Stomach (tissue), 9 donors: Measurements from ENCODE around the gene ZNF605. TPM values are rescaled to one million over a fixed set of nuclear protein-coding genes. Genes with fewer than 3 reads are reported as not detected.
A peak's percentile ranks its signal among the peaks of the same experiment; 100 is the strongest.
"Not testable (repeated sequence)": the region's sequence is repeated elsewhere in the genome, so short reads cannot be mapped to it uniquely, and the experiment has no call there.

Source experiments
- DNase-seq, 2 donors: peaks; one replicate each; pipeline versions ENCODE4 v3.0.0 to v3.0.0-alpha.2; 2013 to 2019
- H3K27ac ChIP-seq, 5 donors: fragments of 200-600 bp in 4 of 5; sonication (generic) in 4 of 5; one replicate each; pipeline ENCODE4 v1.5.1; 2013 to 2019; ENCODE audit warnings: mild to moderate bottlenecking in 1 of 5, moderate library complexity in 1 of 5
- H3K27me3 ChIP-seq, 3 donors: fragments of 200-600 bp; sonication (generic); one replicate each; pipeline ENCODE4 v1.5.1; 2017 to 2019; ENCODE audit warnings: mixed run types in 1 of 3
- H3K36me3 ChIP-seq, 4 donors: fragments of 200-600 bp; sonication (generic); 1 replicate in 3 of 4; 2 replicates in 1 of 4; pipeline ENCODE4 v1.5.1; 2016 to 2019
- H3K4me1 ChIP-seq, 4 donors: fragments of 200-600 bp; sonication (generic); one replicate each; pipeline ENCODE4 v1.5.1; 2016 to 2019
- H3K4me3 ChIP-seq, 4 donors: fragments of 200-600 bp; sonication (generic) in 3 of 4; one replicate each; pipeline ENCODE4 v1.5.1; 2016 to 2019; ENCODE audit warnings: mild to moderate bottlenecking in 1 of 4
- H3K9me3 ChIP-seq, 4 donors: fragments of 200-600 bp; sonication (generic); one replicate each; pipeline ENCODE4 v1.5.1; 2016 to 2019
- EP300 ChIP-seq: sonication (generic); formaldehyde crosslinking; IDR thresholded peaks from one replicate; pipeline ENCODE4 v1.6.1; 2017; ENCODE audit warnings: antibody characterized with exemption
- POLR2A ChIP-seq, 4 donors: fragments of 450-650 bp; IDR thresholded peaks; one replicate each; pipeline ENCODE4 v1.6.1; 2016; ENCODE audit warnings: antibody characterized with exemption in 4 of 4, control low read depth in 2 of 4, mild to moderate bottlenecking in 1 of 4, moderate library complexity in 1 of 4
- POLR2AphosphoS5 ChIP-seq, 3 donors: sonication (generic); formaldehyde crosslinking; IDR thresholded peaks; one replicate each; pipeline ENCODE4 v1.6.1; 2016; ENCODE audit warnings: antibody characterized with exemption in 3 of 3
- WGBS, 5 donors: extraction: QIAGEN DNeasy Blood & Tissue Kit in 3 of 5; methylation state at CpG; one replicate each; pipeline versions ENCODE4 v1.1.5 to v1.1.7; 2013 to 2018; 5-methylcytosine and 5-hydroxymethylcytosine counted together
- intact Hi-C: fragments of 100-400 bp; cut with DNase I; formaldehyde crosslinking; loops from one replicate; pipeline ENCODE4 v1.15.1; 2023; ENCODE audit warnings: low total_unique reads
- polyA plus RNA-seq, 3 donors: library from polyadenylated mRNA; stranded (reverse); fragments of 200-250 nt; gene quantifications; one replicate each; pipeline ENCODE4 v1.2.3, GENCODE V29; 2013
- total RNA-seq, 5 donors: library from RNA; depleted of rRNA; stranded (reverse); fragments of >200 nt; gene quantifications; one replicate each; pipeline versions ENCODE4 v1.1.0 to v1.2.3, GENCODE V29; 2014 to 2016
- TF ChIP-seq, protein P1 (sequence below), 7 experiments: fragments of 450-650 bp in 4 of 7; fragments of 200-600 bp in 3 of 7; sonication (generic) in 3 of 7; IDR thresholded peaks; one replicate each; pipeline ENCODE4 v1.5.1; 2016 to 2019; ENCODE audit warnings: antibody characterized with exemption in 7 of 7, control low read depth in 2 of 7, mild to moderate bottlenecking in 1 of 7
- donor health status: healthy with polysubstance abuse.
- donor health status: Bipolar disorder and iron deficiency.
- donor health status: healthy.

Gene ZNF605
- total and polyA plus RNA-seq, 8 donors: 0.58 to 16.9 (median 3.5) TPM

DNA sequence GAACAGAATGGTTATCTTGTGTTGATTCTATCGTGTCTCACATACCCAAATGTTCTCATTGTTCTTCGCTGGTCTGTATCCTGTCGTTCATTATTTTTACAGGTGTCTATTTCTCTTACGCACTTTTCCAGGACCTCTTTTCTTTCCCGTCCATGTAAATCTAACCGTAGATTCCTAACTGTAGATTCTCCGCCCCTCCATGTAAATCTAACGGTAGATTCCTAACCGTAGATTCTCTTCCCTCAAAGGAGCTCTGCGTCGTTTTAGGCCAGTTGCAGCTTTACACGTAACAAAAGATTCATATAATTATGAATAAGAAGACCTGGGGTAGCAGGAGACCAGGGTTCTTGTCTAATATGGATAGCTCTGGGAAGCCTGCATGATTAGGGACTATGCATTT is 9.7 kb upstream of the ZNF605 start:
- Histone ChIP-seq H3K27ac (no peak overlapping the region), H3K27me3 (no peaks in the 10 kb centered on the region), H3K4me3 (no peak overlapping the region), H3K9me3 (peaks cover 7 to 96% (median 64%) of the 10 kb centered on the region in 4 donors), H3K4me1 (no peaks in the 10 kb centered on the region), H3K36me3 (peaks cover 4 to 74% (median 37%) of the 10 kb centered on the region in 4 donors)
- WGBS, 5 donors: 94 to 97% (median 95%) methylated on average over 12 of the region's 12 CpGs
- no peak for DNase-seq
- intact Hi-C loops: no loop called here
- no peak for TF ChIP-seq POLR2AphosphoS5 (IDR thresholded peaks at IDR 0.05)
- TF ChIP-seq, protein P1, sequence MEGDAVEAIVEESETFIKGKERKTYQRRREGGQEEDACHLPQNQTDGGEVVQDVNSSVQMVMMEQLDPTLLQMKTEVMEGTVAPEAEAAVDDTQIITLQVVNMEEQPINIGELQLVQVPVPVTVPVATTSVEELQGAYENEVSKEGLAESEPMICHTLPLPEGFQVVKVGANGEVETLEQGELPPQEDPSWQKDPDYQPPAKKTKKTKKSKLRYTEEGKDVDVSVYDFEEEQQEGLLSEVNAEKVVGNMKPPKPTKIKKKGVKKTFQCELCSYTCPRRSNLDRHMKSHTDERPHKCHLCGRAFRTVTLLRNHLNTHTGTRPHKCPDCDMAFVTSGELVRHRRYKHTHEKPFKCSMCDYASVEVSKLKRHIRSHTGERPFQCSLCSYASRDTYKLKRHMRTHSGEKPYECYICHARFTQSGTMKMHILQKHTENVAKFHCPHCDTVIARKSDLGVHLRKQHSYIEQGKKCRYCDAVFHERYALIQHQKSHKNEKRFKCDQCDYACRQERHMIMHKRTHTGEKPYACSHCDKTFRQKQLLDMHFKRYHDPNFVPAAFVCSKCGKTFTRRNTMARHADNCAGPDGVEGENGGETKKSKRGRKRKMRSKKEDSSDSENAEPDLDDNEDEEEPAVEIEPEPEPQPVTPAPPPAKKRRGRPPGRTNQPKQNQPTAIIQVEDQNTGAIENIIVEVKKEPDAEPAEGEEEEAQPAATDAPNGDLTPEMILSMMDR (IDR thresholded peaks at IDR 0.05): no peak
- TF ChIP-seq EP300: no peak
- TF ChIP-seq POLR2A (IDR thresholded peaks at IDR 0.05): no peak

DNA sequence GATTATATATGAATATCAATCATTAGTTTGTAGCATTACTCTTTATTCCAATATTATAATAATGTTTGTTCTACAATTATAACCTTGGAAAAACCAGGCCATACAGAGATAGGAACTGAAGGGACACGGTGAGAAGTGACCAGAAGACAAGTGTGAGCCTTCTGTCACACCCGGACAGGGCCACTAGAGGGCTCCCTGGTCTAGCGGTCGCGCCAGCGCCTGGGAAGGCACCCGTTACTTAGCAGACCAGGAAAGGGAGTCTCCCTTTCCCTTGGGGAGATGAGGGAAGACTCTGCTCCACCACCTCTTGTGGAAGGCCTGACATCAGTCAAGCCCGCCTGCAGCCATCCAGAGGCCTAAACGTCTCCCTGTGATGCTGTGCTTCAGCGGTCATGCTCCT is 7.8 kb upstream of the ZNF605 start:
- Histone ChIP-seq H3K9me3 (peaks cover 4 to 83% (median 54%) of the 10 kb centered on the region in 4 donors), H3K36me3 (peaks cover 4 to 76% (median 37%) of the 10 kb centered on the region in 4 donors)
- H3K27me3 ChIP-seq, H3K27ac ChIP-seq, DNase-seq, intact Hi-C loops, H3K4me3 ChIP-seq, H3K4me1 ChIP-seq: not testable (repeated sequence)
- TF ChIP-seq, protein P1 (IDR thresholded peaks at IDR 0.05): peak in 1 of 7 experiments; percentile 13
- 54 to 64% (median 63%) methylated on average over 10 of the region's 10 CpGs for WGBS, 5 donors

GRCh38 chr12:132961790-132962189 is 5.7 kb upstream of the ZNF605 start:
- intact Hi-C loops, H3K27ac ChIP-seq, H3K27me3 ChIP-seq, DNase-seq, H3K4me3 ChIP-seq: not testable (repeated sequence)
- Histone ChIP-seq H3K36me3 (peaks cover 4 to 59% (median 32%) of the 10 kb centered on the region in 4 donors), H3K9me3 (peaks cover 4 to 61% (median 35%) of the 10 kb centered on the region in 4 donors), H3K4me1 (peaks cover 0 to 11% (median 10%) of the 10 kb centered on the region in 4 donors)
- 96 to 99% (median 98%) methylated on average over 14 of the region's 14 CpGs for WGBS, 5 donors

DNA sequence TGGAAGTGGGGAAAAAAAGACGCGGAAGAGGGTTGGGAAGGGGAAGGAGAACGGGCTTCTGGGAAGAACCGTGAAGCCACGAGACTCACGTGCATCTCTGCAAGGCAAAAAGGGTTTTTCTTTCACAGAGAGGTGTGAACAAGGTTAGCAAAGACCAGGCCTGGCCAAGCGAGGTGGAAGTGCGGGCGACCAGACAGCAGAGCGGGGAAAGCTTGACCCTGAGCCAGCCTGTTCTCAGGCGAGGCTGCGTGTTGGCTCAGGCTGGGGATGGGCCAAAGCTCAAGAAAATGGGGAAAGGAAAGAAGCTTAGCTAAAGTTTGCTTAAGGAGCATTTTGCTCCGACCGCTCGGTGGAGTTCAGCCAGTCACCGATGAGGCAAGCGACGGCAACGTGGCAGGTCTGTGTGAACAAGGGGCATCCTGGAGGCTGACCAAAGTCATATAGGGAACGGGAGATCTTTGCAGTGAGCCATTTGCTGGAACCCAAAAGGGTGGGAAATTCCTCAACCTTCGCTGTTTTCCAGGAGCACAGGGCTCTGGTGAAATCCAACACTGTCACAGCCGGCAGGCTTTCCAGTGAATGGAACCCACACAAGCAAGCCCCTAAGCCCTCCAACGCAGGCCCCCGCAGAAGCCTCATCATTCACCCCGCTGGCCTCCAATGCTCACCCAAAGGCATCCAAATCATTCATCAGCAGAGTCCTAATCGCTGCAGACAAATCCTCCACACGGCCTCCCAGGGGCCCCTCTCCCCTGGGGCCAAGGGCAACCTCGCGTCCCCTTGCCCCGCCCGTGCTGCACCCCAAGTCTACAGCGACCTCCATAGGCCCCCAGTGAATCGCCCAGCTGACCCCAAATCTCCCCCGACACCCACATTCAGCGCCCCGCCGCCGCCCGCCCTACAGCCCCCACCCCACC is 754 bp downstream of the ZNF605 start:
- peaks cover 0 to 40% (median 29%) of the 10 kb centered on the region in 4 donors for H3K9me3 ChIP-seq
- WGBS, 5 donors: 12 to 19% (median 16%) methylated on average over 32 to 39 of the region's 39 CpGs
- H3K4me3 ChIP-seq: peak overlapping the region; percentile 64 to 93 (median 85)
- peak; percentile 28 to 86 for DNase-seq
- H3K36me3 ChIP-seq: peaks cover 0 to 13% (median 10%) of the 10 kb centered on the region in 4 donors
- peaks cover 4 to 33% (median 24%) of the 10 kb centered on the region in 4 donors for H3K4me1 ChIP-seq
- intact Hi-C loops: no loop called here
- H3K27me3 ChIP-seq: no peaks in the 10 kb centered on the region
- no peak for TF ChIP-seq POLR2A (IDR thresholded peaks at IDR 0.05)
- TF ChIP-seq POLR2AphosphoS5 (IDR thresholded peaks at IDR 0.05): no peak
- TF ChIP-seq EP300: no peak
- TF ChIP-seq, protein P1 (IDR thresholded peaks at IDR 0.05): no peak
- peak overlapping the region; percentile 86 to 95 (median 92) for H3K27ac ChIP-seq
